HEK293 (cell line): ENCODE results near the gene CHAC1.

Source experiments
- CTCF ChIA-PET: fragments of 350-600 bp; formaldehyde crosslinking; extraction: SDS; loops from one replicate; lab custom pipeline; 2021; ENCODE audit warnings: antibody characterized with exemption; lab: Yijun Ruan, JAX
- POLR2A ChIA-PET: fragments of 300-600 bp; formaldehyde crosslinking; extraction: SDS; loops from one replicate; lab custom pipeline; 2020; ENCODE audit warnings: antibody characterized with exemption, inconsistent platforms; lab: Yijun Ruan, JAX
- H3K27ac ChIP-seq: fragments of 200-500 bp; sonication (Bioruptor generic); 2 replicates; pipeline ENCODE4 v1.5.1; 2014; ENCODE audit warnings: low read depth, low read length, control low read depth, inconsistent platforms; ENCODE audit errors: extremely low read depth
- H3K36me3 ChIP-seq, 2 experiments: fragments of 200-500 bp in 1 of 2; sonication (Bioruptor generic) in 1 of 2; 1 replicate in 1 of 2; 2 replicates in 1 of 2; pipeline ENCODE4 v1.5.1; 2014 to 2017; ENCODE audit warnings: inconsistent platforms in 2 of 2, low read length in 2 of 2; ENCODE audit not compliant: control insufficient read depth in 2 of 2, insufficient read depth in 1 of 2
- H3K4me1 ChIP-seq: fragments of 200-500 bp; sonication (Bioruptor generic); 2 replicates; pipeline ENCODE4 v1.5.1; 2014; ENCODE audit warnings: mild to moderate bottlenecking, low read length, inconsistent platforms; ENCODE audit not compliant: control insufficient read depth, insufficient read depth
- H3K4me3 ChIP-seq: 2 replicates; pipeline ENCODE4 v1.5.1; 2011; ENCODE audit warnings: low read depth, mild to moderate bottlenecking, control low read depth, low read length, moderate library complexity
- H3K9me3 ChIP-seq: fragments of 200-500 bp; sonication (Bioruptor generic); 2 replicates; pipeline ENCODE4 v1.5.1; 2014; ENCODE audit warnings: low read depth, low read length, inconsistent platforms; ENCODE audit not compliant: control insufficient read depth, insufficient read depth
- KLF7 ChIP-seq: fragments of 450-650 bp; formaldehyde crosslinking; IDR thresholded peaks from 2 replicates; pipeline ENCODE4 v1.5.1; 2016; ENCODE audit warnings: missing biosample characterization, missing genetic modification characterization, borderline replicate concordance
- SCRT1 ChIP-seq: fragments of 450-650 bp; formaldehyde crosslinking; IDR thresholded peaks from 2 replicates; pipeline ENCODE4 v1.5.1; 2016; ENCODE audit warnings: missing biosample characterization, missing genetic modification characterization, borderline replicate concordance
- ZEB2 ChIP-seq: fragments of 450-650 bp; formaldehyde crosslinking; IDR thresholded peaks from 2 replicates; pipeline ENCODE4 v1.5.1; 2016; ENCODE audit warnings: missing biosample characterization, missing genetic modification characterization
- ZFP37 ChIP-seq: fragments of 450-650 bp; formaldehyde crosslinking; IDR thresholded peaks from 2 replicates; pipeline ENCODE4 v1.5.1; 2016; ENCODE audit warnings: missing biosample characterization, missing genetic modification characterization
- ZNF121 ChIP-seq: fragments of 450-650 bp; formaldehyde crosslinking; IDR thresholded peaks from 2 replicates; pipeline ENCODE4 v1.5.1; 2016; ENCODE audit warnings: missing biosample characterization, missing genetic modification characterization
- ZNF132 ChIP-seq: fragments of 450-650 bp; formaldehyde crosslinking; IDR thresholded peaks from 2 replicates; pipeline ENCODE4 v1.5.1; 2017; ENCODE audit warnings: missing biosample characterization, missing genetic modification characterization, borderline replicate concordance
- ZNF140 ChIP-seq: fragments of 450-650 bp; formaldehyde crosslinking; IDR thresholded peaks from 2 replicates; pipeline ENCODE4 v1.5.1; 2016; ENCODE audit warnings: missing biosample characterization, missing genetic modification characterization
- ZNF239 ChIP-seq: fragments of 450-650 bp; formaldehyde crosslinking; IDR thresholded peaks from 2 replicates; pipeline ENCODE4 v1.5.1; 2016; ENCODE audit warnings: missing biosample characterization, missing genetic modification characterization
- ZNF292 ChIP-seq: fragments of 450-650 bp; formaldehyde crosslinking; IDR thresholded peaks from 2 replicates; pipeline ENCODE4 v1.5.1; 2016; ENCODE audit warnings: low read depth, missing biosample characterization, missing genetic modification characterization, borderline replicate concordance
- ZNF48 ChIP-seq: fragments of 450-650 bp; formaldehyde crosslinking; IDR thresholded peaks from 2 replicates; pipeline ENCODE4 v1.5.1; 2016; ENCODE audit warnings: missing biosample characterization, missing genetic modification characterization
- ZNF560 ChIP-seq: fragments of 450-650 bp; formaldehyde crosslinking; IDR thresholded peaks from 2 replicates; pipeline ENCODE4 v1.5.1; 2017; ENCODE audit warnings: missing biosample characterization, missing genetic modification characterization, borderline replicate concordance
- ZNF561 ChIP-seq: fragments of 450-650 bp; IDR thresholded peaks from 2 replicates; pipeline ENCODE4 v1.5.1; 2018; ENCODE audit warnings: missing biosample characterization, missing genetic modification characterization, borderline replicate concordance
- ZNF621 ChIP-seq: fragments of 450-650 bp; formaldehyde crosslinking; IDR thresholded peaks from 2 replicates; pipeline ENCODE4 v1.5.1; 2017; ENCODE audit warnings: missing biosample characterization, missing genetic modification characterization
- ZNF623 ChIP-seq: fragments of 450-650 bp; formaldehyde crosslinking; IDR thresholded peaks from 2 replicates; pipeline ENCODE4 v1.5.1; 2016; ENCODE audit warnings: missing biosample characterization, missing genetic modification characterization
- ZNF707 ChIP-seq: fragments of 450-650 bp; formaldehyde crosslinking; IDR thresholded peaks from 2 replicates; pipeline ENCODE4 v1.5.1; 2016; ENCODE audit warnings: missing biosample characterization, missing genetic modification characterization
- ZNF776 ChIP-seq: fragments of 450-650 bp; formaldehyde crosslinking; IDR thresholded peaks from 2 replicates; pipeline ENCODE4 v1.5.0; 2017; ENCODE audit warnings: missing biosample characterization, missing genetic modification characterization, borderline replicate concordance
- ZNF843 ChIP-seq: fragments of 450-650 bp; formaldehyde crosslinking; IDR thresholded peaks from 2 replicates; pipeline ENCODE4 v1.5.1; 2016; ENCODE audit warnings: missing biosample characterization, missing genetic modification characterization
- ZSCAN16 ChIP-seq: fragments of 450-650 bp; formaldehyde crosslinking; IDR thresholded peaks from 2 replicates; pipeline ENCODE4 v1.5.1; 2016; ENCODE audit warnings: missing biosample characterization, missing genetic modification characterization
- TF ChIP-seq, protein P1 (sequence below): fragments of 450-650 bp; formaldehyde crosslinking; IDR thresholded peaks from 2 replicates; pipeline ENCODE4 v1.5.1; 2016; ENCODE audit warnings: missing biosample characterization, missing genetic modification characterization

CHAC1 gene

DNA sequence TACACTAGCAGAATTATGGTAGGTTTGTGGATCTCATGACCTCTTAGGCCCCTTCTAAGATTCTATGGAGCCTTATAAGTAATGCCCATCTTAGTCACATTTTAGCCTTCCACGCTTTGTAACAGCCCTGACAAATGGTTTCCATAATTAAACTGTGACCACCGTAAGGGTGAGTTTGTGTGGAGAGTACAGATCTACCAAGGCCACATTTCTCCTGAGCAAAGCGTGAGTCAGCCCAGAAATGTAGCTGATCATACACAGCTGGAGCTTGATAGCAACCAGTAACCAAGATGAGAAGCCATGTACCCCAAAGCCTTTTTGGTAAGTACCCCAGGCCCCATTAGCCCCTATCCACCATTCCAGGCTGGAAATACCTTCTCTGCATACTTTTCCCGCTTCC is 31.7 kb downstream of the CHAC1 start:
- CTCF ChIA-PET = interaction anchor here (0.5 kb wide), 1 partner anchor 80 kb away, joined by 3 read pairs; no protein-coding TSS in a partner anchor
- Histone ChIP-seq H3K27ac (no peak overlapping the region), H3K36me3 (peaks cover 8 to 87% of the 10 kb centered on the region in 2 experiments)

DNA sequence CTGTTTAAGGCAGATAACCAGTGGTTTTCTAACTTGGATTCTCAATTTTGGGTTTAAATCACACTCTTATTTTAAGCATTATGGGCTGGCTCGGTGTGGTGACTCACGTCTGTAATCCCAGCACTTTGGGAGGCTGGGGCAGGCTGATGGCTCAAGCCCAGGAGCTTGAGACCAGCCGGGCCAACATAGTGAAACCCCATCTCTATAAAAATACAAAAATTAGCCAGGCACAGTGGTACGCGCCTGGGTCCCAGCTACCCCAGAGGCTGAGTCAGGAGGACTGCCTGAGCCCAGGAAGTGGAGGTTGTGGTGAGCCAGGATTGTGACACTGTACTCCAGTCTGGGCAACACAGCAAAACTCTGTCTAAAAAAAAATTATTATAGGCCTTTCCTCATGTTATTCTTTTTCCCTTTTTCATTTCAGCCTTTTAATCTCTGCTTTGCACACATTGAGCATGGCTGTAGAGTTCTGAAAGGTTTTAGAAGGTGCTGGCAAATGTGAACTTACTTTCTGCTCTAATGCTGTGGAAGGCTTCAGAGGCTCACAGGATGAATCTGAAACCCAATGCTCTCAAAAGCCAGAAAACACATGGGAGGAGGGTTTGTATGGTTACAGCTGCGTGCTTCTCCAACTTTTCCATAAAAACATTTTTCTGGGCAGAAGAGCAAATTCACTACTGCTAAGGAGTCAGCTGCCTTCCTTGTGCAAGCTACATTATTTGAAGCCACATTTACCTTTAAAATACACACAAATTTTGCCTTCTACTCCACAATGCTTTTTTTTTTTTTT is 32.5 kb downstream of the CHAC1 start:
- Histone ChIP-seq H3K4me3 (no peak overlapping the region), H3K4me1 (no peaks in the 10 kb centered on the region), H3K36me3 (peaks cover 8 to 85% of the 10 kb centered on the region in 2 experiments), H3K9me3 (no peaks in the 10 kb centered on the region), H3K27ac (no peak overlapping the region)
- POLR2A ChIA-PET = no interaction called here
- TF ChIP-seq ZNF560 (tag by site-specific recombination) (no peak), ZNF623 (no peak), KLF7 (tag by site-specific recombination) (no peak), ZFP37 (tag by site-specific recombination) (no peak)
- CTCF ChIA-PET = interaction anchor here (0.5 to 0.7 kb wide), 2 partner anchors 81 to 169 kb away, joined by 3 read pairs; no protein-coding TSS in a partner anchor

More for the DNA sequence above, 31.7 kb downstream of the CHAC1 start:
- Histone ChIP-seq H3K4me3 (no peak overlapping the region), H3K4me1 (no peaks in the 10 kb centered on the region), H3K9me3 (no peaks in the 10 kb centered on the region)
- no peak for TF ChIP-seq ZNF121
- POLR2A ChIA-PET = no interaction called here

DNA sequence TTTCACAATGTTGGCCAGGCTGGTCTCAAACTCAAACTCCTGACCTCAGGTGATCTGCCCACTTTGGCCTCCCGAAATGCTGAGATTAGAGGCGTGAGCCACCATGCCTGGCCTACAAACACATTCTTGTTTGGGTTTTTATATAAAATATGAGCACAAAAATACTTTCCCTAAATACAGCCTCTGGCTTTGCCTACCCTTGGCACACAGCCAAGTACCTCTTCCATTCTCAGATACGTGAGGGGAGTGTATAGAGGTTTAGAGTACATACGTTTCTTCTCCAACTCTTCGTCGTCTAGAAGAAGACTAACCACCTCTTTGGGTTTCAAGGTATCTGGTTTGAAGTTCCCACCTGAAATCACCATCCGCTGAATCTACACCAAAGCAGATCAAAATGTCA is 33.5 kb downstream of the CHAC1 start:
- TF ChIP-seq, protein P1, sequence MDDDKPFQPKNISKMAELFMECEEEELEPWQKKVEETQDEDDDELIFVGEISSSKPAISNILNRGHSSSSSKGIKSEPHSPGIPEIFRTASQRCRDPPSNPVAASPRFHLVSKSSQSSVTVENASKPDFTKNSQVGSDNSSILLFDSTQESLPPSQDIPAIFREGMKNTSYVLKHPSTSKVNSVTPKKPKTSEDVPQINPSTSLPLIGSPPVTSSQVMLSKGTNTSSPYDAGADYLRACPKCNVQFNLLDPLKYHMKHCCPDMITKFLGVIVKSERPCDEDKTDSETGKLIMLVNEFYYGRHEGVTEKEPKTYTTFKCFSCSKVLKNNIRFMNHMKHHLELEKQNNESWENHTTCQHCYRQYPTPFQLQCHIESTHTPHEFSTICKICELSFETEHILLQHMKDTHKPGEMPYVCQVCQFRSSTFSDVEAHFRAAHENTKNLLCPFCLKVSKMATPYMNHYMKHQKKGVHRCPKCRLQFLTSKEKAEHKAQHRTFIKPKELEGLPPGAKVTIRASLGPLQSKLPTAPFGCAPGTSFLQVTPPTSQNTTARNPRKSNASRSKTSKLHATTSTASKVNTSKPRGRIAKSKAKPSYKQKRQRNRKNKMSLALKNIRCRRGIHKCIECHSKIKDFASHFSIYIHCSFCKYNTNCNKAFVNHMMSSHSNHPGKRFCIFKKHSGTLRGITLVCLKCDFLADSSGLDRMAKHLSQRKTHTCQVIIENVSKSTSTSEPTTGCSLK (tag by site-specific recombination) = no peak
- TF ChIP-seq ZNF707 (tag by site-specific recombination) (no peak), SCRT1 (no peak), ZNF48 (no peak), ZNF621 (tag by site-specific recombination) (no peak), ZNF292 (tag by site-specific recombination) (no peak), ZNF843 (no peak), ZNF239 (tag by site-specific recombination) (no peak), ZSCAN16 (tag by site-specific recombination) (no peak), ZEB2 (tag by site-specific recombination) (no peak), ZNF140 (no peak)
- CTCF ChIA-PET = interaction anchor here (0.7 kb wide), 1 partner anchor 168 kb away, joined by 3 read pairs; no protein-coding TSS in a partner anchor
- H3K4me3 ChIP-seq = no peak overlapping the region
- no peak overlapping the region for H3K27ac ChIP-seq
- H3K9me3 ChIP-seq = no peaks in the 10 kb centered on the region
- H3K4me1 ChIP-seq = no peaks in the 10 kb centered on the region
- peaks cover 8 to 79% of the 10 kb centered on the region in 2 experiments for H3K36me3 ChIP-seq
- POLR2A ChIA-PET = no interaction called here

DNA sequence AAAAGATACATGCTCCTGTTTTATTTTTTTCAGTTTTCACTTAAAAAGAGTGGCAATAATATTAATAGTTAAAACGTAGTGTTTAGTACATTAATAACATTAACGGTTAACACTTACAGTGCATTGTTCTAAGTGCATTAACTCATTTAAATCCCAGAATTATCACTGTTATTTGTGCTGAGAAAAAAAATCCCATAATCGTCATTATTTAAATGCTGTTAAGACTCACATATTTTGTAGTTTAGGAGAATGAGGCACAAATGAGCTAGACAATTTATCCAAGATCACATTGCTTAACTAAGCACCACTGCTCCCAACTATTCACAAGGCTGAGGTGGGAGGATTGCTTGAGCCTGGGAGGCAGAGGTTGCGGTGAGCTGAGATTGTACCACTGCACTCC is 34.9 kb downstream of the CHAC1 start:
- ChIA-PET CTCF (no interaction called here), POLR2A (interaction anchor here (0.7 kb wide), 1 partner anchor 35 kb away, joined by 3 read pairs; the partner anchor contains the start of gene CHAC1)
- no peak overlapping the region for H3K4me3 ChIP-seq
- no peaks in the 10 kb centered on the region for H3K4me1 ChIP-seq
- no peaks in the 10 kb centered on the region for H3K9me3 ChIP-seq
- H3K27ac ChIP-seq = no peak overlapping the region
- no peak for TF ChIP-seq ZNF776
- no peak for TF ChIP-seq ZNF132 (tag by site-specific recombination)
- no peak for TF ChIP-seq ZNF561
- no peak for TF ChIP-seq ZSCAN16 (tag by site-specific recombination)
- H3K36me3 ChIP-seq = peaks cover 8 to 69% of the 10 kb centered on the region in 2 experiments
